GM18873 (cell line): ENCODE data around the gene ACSL6.
"Not testable (repeated sequence)": the region's sequence is repeated elsewhere in the genome, so short reads cannot be mapped to it uniquely, and the experiment has no call there.

Experiments used
- ATAC-seq: cut with Tn5 transposase; IDR thresholded peaks from one replicate; pipeline ENCODE4 v1.9.1; 2021; ENCODE audit warnings: mild to moderate bottlenecking, moderate library complexity, moderate number of reproducible peaks; ENCODE audit not compliant: unreplicated experiment, low FRiP score

Gene ACSL6

GRCh38 chr5:131952301-131952857, 59.1 kb downstream of the ACSL6 start:
- ATAC-seq, result no peak

- ATAC-seq, result no peak
Measured at GRCh38 chr5:131950706-131951105, 60.8 kb downstream of the ACSL6 start.

- ATAC-seq, result no peak
Measured at GRCh38 chr5:131947445-131947844, 64.0 kb downstream of the ACSL6 start.

- no peak for ATAC-seq
Measured at GRCh38 chr5:131945551-131946168, 65.8 kb downstream of the ACSL6 start, which contains the start of gene MEIKIN. Gene MEIKIN (minus strand): TSS chr5:131945663. CDS start chr5:131945505, 158 bp downstream.

- no peak for ATAC-seq
Measured at GRCh38 chr5:131944702-131945550, 66.5 kb downstream of the ACSL6 start.

- ATAC-seq, result no peak
Measured at GRCh38 chr5:131943916-131944315, 67.5 kb downstream of the ACSL6 start.

GRCh38 chr5:131942016-131942415, 69.4 kb downstream of the ACSL6 start:
- no peak for ATAC-seq

- ATAC-seq, result no peak
Measured at GRCh38 chr5:131939690-131940345, 71.6 kb downstream of the ACSL6 start.

- ATAC-seq, result no peak
Measured at GRCh38 chr5:131932235-131932634, 79.2 kb downstream of the ACSL6 start.

- ATAC-seq, result no peak
Measured at GRCh38 chr5:131928957-131929356, 82.5 kb downstream of the ACSL6 start.

- ATAC-seq, result no peak
Measured at GRCh38 chr5:131926168-131926567, 85.3 kb downstream of the ACSL6 start.

GRCh38 chr5:131916481-131916880, 95.0 kb downstream of the ACSL6 start:
- no peak for ATAC-seq

GRCh38 chr5:131914472-131914871, 97.0 kb downstream of the ACSL6 start:
- ATAC-seq, result no peak

GRCh38 chr5:131913603-131914002, 97.9 kb downstream of the ACSL6 start:
- no peak for ATAC-seq

- ATAC-seq, result no peak
Measured at GRCh38 chr5:131906668-131907067, 104.8 kb downstream of the ACSL6 start.

- ATAC-seq, result not testable (repeated sequence)
Measured at GRCh38 chr5:131902266-131902665, 109.2 kb downstream of the ACSL6 start.
